Renal cortex interstitium (tissue), 11 donors: Measurements from ENCODE around the gene CLDN8. TPM values are rescaled to one million over a fixed set of nuclear protein-coding genes. Genes with fewer than 3 reads are reported as not detected.

Experiments
- DNase-seq, 11 donors: peaks; one replicate each; pipeline ENCODE4 v3.0.0-alpha.2; 2013; ENCODE audit warnings: low read depth in 9 of 11, low spot score in 4 of 11; ENCODE audit errors: extremely low read depth in 1 of 11
- polyA plus RNA-seq, 3 donors: library from polyadenylated mRNA; unstranded; fragments of 120-200 nt; gene quantifications; one replicate each; pipeline ENCODE4 v1.2.1, GENCODE V29; 2013; ENCODE audit not compliant: insufficient read length in 3 of 3

The CLDN8 gene
- polyA plus RNA-seq, 3 donors = 37.7 to 52.3 (median 46.3) TPM

DNA sequence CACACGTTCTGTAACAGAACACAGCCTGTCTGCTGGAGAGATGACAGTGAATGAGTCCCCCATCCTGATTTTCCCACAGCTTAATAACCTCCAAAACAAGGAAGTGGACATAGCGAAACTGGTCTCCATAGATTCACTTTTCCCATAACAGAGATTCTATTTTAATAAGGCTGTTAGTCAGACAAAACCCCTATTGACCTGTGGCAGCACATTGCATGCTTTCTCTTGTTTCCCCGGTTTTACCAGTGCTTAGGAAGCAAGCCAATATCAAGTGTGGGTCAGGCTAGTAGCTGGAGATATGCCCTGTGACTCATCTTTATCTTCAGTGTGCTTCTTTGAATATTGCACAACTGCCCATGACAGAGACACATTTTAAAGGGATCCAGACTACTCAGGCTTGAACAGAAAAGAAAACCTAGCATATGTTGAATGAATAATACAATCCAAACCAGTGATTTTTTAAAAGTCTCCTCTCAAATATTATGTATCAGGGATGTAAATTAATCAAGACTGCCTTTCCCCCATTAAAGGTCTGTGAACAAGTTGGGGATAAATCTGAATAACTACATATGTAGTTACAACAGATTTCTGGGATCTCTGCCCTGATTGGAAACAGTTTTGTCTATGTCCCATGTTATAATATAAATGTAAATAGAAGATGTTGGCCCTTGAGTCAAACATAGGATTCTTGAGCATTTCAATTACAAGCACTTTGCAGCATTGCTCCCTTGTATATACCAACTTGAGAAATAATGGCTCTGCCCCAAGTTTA lies 11.9 kb upstream of the CLDN8 start:
- DNase-seq = no peak

DNA sequence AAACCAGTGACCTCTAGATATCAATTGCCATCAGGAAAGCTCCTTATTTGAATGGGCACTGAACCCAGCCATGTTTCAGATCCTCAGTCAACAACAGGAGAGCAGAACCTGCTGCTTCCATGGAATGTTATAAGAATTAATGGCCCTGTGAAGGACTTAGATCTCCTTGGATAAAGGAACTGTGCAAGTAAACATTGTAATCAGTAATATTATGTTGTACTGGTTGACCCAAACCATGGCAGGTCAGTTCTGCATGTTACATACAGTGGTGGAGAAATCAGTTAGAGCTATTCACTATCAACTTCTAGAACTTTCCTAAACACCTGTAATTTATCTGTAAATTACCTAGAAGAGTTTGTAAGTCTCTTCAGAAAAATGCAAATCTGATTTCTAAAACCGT lies 11.2 kb upstream of the CLDN8 start:
- DNase-seq = peak in 2 of 11 donors; percentile 7 to 14

DNA sequence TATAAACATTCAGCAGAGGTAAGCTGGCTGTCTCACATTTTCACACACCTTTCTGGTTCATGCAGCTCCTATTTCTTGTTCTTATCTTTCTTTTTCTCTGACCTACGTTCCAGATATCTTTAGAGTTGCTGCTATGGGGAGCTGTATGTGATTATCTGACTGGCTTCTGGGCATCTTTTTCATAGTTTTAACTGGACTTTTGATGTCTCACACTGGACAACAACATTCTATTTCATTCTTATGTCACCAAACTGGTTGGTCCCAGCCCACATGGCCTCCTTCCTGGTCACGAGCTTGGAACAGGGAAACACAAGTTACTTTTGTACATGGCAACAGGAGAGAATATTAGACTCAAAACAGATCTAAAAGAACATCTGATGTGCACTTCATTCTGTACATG lies 7.7 kb upstream of the CLDN8 start:
- no peak for DNase-seq

DNA sequence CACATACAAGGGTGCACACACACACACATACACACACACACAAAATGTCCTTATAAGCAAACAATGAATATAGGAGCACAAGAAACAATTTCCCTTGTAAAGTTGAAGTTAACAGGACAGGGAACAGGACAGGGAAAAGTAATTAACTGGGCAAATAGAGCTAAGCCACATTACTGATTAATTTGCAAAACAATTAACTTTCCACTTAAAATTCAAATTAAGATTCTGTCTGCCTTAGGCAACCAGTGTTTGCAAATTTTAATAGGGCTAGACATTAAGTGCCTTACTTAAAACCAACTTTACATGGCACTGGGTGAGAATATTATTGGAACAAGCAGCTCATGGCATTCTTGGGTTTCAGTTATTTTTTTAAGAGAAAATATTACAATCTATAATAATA lies 6.8 kb upstream of the CLDN8 start:
- no peak for DNase-seq

DNA sequence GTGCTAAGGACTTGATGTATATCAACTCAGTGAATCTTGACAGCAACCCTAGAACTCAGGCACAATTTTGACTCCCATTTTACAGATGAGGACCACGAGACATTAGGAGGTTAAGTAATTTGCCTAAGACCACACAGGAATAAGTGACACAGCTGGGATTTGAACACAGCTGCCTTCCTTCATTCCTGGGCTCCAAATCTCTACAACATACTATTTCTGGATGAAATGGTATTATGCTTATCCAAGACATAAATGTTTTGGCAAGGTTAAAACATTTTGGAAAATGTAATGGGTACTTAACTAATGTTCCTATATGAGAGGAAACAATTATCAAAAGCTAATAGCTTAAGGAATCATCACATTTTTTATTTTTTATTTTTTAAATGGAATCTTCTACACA lies 4.8 kb downstream of the CLDN8 start:
- DNase-seq = no peak

DNA sequence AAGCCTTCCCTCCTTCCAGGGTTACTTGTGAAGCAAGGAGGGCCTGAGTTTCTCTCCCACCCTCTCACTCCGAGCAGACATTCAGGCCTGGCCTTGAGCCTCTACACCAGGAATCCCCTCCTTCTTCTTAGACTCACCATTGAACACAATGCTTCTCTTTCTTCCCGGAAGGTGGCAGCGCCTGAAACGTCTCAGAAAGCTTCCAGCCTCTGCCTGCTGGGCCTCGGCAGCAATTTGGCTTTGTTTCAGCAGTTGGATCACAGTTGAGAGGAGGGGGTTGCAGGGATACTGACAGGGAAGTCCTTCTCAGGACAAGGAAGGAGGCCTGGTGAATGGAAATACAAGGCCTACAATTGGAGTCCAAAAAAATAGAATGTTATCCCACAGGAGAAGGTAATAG lies 6.3 kb downstream of the CLDN8 start:
- DNase-seq = no peak

DNA sequence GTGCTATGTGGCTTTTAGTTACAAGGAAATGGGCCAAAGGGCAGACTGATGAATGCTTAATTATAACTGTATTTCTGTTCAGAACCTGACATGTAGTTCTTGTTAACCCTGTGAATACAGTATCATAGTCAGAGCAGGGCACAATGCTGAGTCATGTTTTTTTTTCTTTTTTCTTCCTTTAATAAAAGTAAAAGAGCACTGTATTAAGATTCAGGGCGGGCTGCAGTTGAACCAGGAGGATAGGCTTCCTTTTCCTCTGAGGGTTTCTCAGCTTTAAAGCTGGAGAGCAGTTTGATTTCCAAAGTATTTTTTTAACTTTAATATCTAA lies 8.7 kb downstream of the CLDN8 start:
- DNase-seq = no peak

DNA sequence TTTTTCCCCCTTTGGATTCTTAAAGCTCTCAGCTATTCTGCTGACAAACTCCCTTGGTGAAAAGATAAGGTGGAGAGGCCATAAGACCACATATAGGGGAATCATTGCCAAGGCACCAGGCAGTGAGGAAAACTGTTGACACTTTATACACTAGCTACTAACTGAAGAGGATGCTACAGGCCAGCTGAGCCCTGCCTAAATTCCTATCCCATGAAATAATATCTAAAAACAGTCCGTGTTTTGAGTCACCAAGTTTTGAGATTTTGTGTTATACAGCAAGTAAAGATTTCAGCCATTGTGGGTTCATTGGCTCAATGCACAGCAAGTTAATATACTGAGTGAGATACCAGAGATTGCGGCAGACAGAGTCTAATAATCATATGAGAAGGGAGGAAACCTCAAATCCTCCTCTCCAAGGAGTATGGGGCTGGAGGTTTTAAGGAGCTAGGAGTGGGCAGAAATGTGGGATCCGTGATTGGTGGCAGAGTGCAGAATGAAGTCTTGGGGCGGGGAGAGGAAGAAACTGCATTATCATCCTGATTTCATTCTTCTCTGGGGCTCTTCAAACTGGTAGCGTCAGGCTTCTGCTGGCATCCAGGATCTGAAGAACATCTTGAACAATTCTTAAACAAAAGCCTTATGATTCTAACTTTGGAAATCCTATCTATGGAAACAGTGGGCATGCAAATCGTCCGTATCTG lies 9.2 kb downstream of the CLDN8 start:
- DNase-seq = no peak

DNA sequence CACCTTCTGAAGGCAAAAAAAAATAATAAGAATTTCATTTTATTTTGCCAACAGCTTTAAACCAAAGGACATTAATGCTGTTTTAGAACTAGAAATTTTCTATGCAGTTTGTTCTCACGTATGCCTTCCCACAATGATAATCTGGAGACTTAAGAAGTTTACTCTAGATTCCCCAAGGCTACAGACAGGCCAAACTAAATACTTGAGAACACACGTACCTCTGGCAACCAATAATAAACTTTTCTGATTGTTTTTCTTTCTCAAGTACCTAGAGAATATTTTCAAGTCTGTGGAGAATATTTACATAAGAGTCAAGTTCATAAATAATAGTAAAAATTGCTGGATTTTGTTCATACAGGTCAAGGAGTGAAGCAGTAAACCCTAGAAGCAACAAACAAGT lies 15.9 kb downstream of the CLDN8 start:
- DNase-seq = no peak

DNA sequence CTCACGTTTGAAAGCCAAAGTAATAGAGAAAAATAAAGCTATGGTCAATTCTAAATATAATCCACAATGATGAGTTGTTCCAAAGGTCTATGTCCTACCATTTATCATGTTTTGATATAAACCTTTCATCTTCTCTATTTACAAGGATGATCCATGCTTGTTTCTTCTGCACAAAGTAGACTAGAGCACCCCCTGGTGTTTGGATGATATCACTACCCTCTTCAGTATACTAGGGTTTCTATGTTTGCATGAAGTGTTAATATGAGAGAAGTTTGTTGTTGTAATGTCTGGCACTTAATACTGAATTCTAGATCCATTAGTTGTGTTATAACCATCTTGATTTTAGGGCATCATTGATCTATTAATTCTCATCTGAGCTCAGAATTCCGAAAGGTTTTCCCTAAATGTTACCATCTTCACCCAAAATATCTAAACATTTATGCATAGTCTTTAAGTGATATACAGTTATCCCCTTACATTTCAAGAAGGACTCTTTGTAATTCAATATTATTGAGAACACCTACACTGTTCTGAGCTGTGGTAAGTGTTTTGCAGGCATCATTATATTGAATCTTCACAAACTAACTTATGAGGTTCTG lies 21.1 kb downstream of the CLDN8 start:
- peak in 7 of 11 donors; percentile 15 to 54 (median 25) for DNase-seq

DNA sequence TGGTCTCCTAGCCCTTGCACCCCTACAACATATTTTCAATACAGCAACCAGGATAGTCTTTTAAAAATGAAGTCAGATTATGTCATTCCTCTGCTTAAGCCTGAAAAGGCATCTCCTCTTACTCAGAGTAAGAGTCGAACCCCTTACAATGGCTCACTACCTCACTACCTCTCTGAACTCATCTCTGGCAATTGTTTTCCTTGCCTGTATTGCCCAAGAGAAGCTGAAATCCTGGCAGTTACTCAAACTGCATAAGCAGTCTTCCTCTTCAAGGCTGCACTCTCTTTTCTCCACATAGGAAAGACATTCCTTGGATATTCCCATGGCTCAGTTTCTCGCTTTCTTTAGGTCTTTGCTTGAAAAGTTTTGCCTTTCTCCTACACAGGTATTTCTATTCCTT lies 22.7 kb downstream of the CLDN8 start:
- DNase-seq = no peak

DNA sequence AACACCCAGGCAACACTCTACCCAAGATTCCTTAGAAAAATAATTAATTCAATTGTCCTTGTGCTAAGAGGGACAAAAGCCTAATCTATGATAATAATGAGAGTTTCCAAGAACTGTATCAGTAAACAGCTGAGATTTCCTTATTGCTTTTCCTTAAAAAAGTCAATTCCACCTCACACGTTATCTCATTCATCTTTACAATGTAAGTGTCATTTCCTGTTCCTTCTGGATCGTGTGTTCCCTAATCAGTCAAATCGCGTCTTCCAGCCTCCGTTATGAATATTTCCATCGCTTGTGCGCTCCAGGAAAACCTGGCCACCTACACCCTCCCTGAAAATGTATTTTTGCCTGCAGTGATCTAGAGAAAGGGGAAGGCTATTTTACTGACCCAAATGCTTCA lies 25.3 kb downstream of the CLDN8 start:
- DNase-seq = no peak

DNA sequence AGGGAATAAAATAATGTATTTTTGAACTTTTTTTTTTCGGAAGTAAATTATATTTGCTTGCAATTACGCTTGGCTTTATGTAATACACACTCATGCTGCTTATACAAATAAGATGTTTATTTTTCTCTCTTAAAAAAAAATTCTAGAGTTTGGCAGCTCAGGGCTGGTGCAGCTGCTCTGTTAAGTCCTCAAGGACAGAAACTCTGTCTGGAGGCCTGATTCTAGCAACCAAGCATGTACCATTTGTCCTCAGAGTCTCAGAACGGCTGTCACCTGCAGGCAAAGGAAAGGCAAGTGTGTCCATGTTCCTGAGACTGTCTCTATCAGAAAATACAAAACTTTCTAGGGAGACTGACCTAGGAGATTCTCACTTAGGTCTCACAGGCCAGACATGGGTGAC lies 26.1 kb downstream of the CLDN8 start:
- no peak for DNase-seq

DNA sequence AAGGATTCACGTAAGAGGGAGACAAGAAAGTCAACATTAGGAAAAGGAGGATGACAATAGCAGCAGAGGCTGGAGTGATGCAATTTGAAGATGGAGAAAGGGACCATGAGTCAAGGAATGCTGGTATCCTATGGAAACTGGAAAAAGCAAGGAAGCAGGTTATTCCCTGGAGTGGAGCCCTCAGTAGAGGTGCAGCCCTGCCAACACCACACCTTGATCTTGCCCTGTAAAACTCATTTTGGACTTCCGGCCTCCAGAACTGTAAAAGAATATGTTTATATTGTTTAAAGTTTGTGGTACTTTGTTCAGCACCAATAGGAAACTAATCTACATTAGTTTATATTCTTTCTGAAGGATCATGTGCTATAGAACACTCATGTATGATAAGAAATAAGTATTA lies 29.7 kb downstream of the CLDN8 start:
- no peak for DNase-seq

DNA sequence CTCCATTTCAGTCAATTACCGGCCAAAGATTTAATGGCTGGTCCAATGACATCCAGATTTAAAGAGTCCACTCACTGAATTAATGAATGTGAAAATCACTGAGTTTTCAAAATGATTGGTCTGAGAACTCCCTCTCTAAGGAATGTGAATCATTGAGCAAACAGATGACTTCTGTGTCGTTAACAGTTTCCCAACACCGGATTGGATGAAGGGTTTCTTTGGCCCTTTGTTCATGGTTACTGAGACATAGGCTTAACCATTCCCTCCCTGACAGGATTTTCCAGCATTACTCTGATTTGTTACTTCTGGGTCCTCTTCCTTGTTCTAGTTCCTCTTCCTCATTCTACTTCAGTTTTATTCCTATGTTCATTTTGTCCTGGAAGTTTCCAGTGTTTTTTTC lies 47.8 kb downstream of the CLDN8 start:
- DNase-seq = no peak

DNA sequence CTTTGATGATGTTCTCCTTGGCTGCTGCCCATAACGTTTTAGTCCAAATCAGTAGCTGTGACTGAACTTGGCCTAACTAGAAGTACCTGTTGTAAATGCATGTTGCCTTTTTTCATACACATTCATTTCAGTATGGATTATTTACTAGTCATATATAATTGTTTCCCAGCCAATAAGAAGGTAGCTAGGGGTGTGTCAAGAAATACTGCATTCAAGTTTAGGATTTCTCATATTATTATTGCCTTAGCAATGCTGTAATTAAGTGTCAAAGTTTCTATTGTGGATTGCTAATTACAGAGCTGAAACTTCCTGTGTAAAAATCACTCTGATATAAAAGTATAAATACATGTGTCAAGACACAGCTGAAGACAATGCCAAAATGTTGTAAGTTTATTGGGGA lies 49.2 kb downstream of the CLDN8 start, which contains the start of gene CLDN17:
TSS of gene CLDN17 (minus strand) at position 101 of the 400 bp plus-strand sequence. CDS start 188 bp downstream, outside the sequence.
- no peak for DNase-seq

DNA sequence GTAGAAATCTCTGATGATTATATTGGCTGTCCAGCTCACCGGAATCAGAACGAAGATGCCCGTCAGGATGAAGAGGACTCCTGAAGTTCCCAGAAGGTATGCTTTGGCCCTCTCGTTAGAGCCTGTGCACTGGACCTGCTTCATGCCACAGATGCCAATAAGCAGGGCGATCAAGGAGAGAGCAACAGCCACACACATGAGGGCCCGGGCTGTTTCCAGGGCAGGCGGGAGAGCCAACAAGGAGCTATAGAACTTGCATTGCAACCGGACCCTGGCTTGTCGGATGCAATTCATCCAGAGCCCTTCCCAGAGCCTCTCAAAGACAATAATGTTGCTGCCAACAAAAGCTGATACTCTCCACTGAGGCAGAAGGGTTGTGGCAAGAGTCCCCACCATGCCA lies 49.7 kb downstream of the CLDN8 start:
- no peak for DNase-seq

DNA sequence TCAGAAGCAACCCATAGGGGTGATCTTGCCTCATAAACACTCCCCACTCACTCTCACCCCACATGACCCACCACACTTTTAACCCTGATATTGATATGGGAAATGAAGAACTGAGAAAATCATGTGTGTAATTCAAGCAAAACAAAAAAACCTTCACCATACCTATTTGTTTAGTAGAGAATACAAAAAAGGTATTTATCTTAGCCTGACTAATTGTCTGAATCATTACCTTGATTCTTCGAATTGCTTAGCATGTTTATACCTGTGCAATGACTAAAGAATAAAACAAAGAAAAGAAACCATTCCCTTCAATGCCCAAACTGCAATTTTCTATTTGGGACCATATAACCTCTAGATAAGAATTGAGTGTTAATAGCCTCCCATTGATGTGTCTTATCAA lies 51.1 kb downstream of the CLDN8 start:
- DNase-seq = no peak
